A549 (cell line): ENCODE data around the gene MRPL28.

Experiments
- CHD2 ChIP-seq: fragments of 150-350 bp; IDR thresholded peaks from 2 replicates; pipeline ENCODE4 v1.6.1; 2014; ENCODE audit warnings: low read length; ENCODE audit not compliant: partially characterized antibody
- CTCF ChIP-seq: fragments of >200 bp; sonication (Bioruptor Twin); formaldehyde crosslinking; IDR thresholded peaks from 3 replicates; pipeline ENCODE4 v1.5.1; 2016
- ESRRA ChIP-seq: fragments of 150-350 bp; IDR thresholded peaks from 2 replicates; pipeline ENCODE4 v1.6.1; 2014; ENCODE audit warnings: mild to moderate bottlenecking, low read length, borderline replicate concordance
- NPAS2 ChIP-seq: fragments of 250-450 bp; sonication (Bioruptor Pico); IDR thresholded peaks from 2 replicates; pipeline ENCODE4 v1.8.0; 2022; ENCODE audit warnings: mild to moderate bottlenecking, moderate library complexity, borderline replicate concordance
- NR3C1 ChIP-seq: fragments of >200 bp; sonication (Bioruptor Twin); formaldehyde crosslinking; IDR thresholded peaks from 3 replicates; pipeline ENCODE4 v1.6.1; 2017
- POLR2A ChIP-seq: IDR thresholded peaks from 2 replicates; pipeline ENCODE4 v1.6.1; 2012; ENCODE audit warnings: mild to moderate bottlenecking, low read length

GRCh38 chr16:337975-338575 is 32.3 kb downstream of the MRPL28 start:
- TF ChIP-seq CTCF = no peak
- no peak for TF ChIP-seq CHD2
- TF ChIP-seq POLR2A = no peak
- no peak for TF ChIP-seq ESRRA
- no peak for TF ChIP-seq NR3C1
- TF ChIP-seq NPAS2 (CRISPR knock-in tag) = no peak
